Endothelial cell of umbilical vein (primary cell): Measurements from ENCODE around the gene OR6T1. TPM values are rescaled to one million over a fixed set of nuclear protein-coding genes. Genes with fewer than 3 reads are reported as not detected.

ENCODE experiments used
- BruUV-seq: library from RNA; stranded (reverse); fragments of 400-500 nt; replicated peaks from 2 replicates; lab custom pipeline; 2021; lab: Mats Ljungman, UMichigan
- CTCF ChIA-PET: fragments of 300-600, 350-600 bp; sonication (Branson Sonifier 250); formaldehyde crosslinking; loops from one replicate; lab custom pipeline; 2021; ENCODE audit warnings: antibody characterized with exemption, inconsistent platforms; lab: Charles Lee
- POLR2A ChIA-PET: fragments of 300-600, 350-600 bp; sonication (Branson Sonifier 250); formaldehyde crosslinking; loops from one replicate; lab custom pipeline; 2021; ENCODE audit warnings: antibody characterized with exemption, inconsistent platforms; lab: Charles Lee
- DNase-seq: peaks from one replicate; pipeline ENCODE4 v3.0.0-alpha.2; 2011; ENCODE audit warnings: low read depth, low spot score
- FAIRE-seq: peaks from 2 replicates; lab custom pipeline; 2011; peaks lifted over from hg19 to GRCh38; lab: Jason Lieb, UNC
- H2AFZ ChIP-seq: 2 replicates; pipeline ENCODE4 v1.6.0; 2012; ENCODE audit warnings: low read depth, low read length, control low read depth, inconsistent platforms
- H3K27ac ChIP-seq: 2 replicates; pipeline ENCODE4 v1.5.1; 2011; ENCODE audit warnings: low read depth, mild to moderate bottlenecking, control low read depth, low read length, moderate library complexity; ENCODE audit not compliant: insufficient read depth
- H3K27me3 ChIP-seq, 2 experiments: 2 replicates each; pipeline versions ENCODE4 v1.6.0 to v1.6.1; 2011; ENCODE audit warnings: low read length in 2 of 2, mixed read lengths in 1 of 2; ENCODE audit not compliant: control insufficient read depth in 2 of 2, insufficient read depth in 2 of 2
- H3K36me3 ChIP-seq, 2 experiments: 2 replicates in 1 of 2; 3 replicates in 1 of 2; pipeline ENCODE4 v1.5.1; 2011; ENCODE audit warnings: low read length in 2 of 2, mild to moderate bottlenecking in 1 of 2, moderate library complexity in 1 of 2; ENCODE audit not compliant: control insufficient read depth in 2 of 2, insufficient read depth in 2 of 2; ENCODE audit errors: extremely low read depth in 1 of 2
- H3K4me1 ChIP-seq: 3 replicates; pipeline ENCODE4 v1.5.1; 2011; ENCODE audit warnings: mild to moderate bottlenecking, low read length; ENCODE audit not compliant: control insufficient read depth, insufficient read depth; ENCODE audit errors: extremely low read depth
- H3K4me2 ChIP-seq: 2 replicates; pipeline ENCODE4 v1.6.1; 2011; ENCODE audit warnings: low read length, control low read depth, mixed read lengths; ENCODE audit not compliant: insufficient read depth
- H3K4me3 ChIP-seq, 3 experiments: fragments of 200-600 bp in 1 of 3; sonication (generic), shearing (Covaris generic) in 1 of 3; replicated peaks in 1 of 3; 2 replicates each; pipeline ENCODE4 v1.5.1; 2011 to 2016; ENCODE audit warnings: control low read depth in 3 of 3, low read length in 3 of 3, mild to moderate bottlenecking in 2 of 3, inconsistent platforms in 1 of 3, low read depth in 1 of 3, moderate library complexity in 1 of 3; ENCODE audit not compliant: insufficient read depth in 1 of 3
- H3K79me2 ChIP-seq: 2 replicates; pipeline ENCODE4 v1.6.0; 2012; ENCODE audit warnings: low read length, inconsistent platforms; ENCODE audit not compliant: control insufficient read depth, insufficient read depth
- H3K9ac ChIP-seq: replicated peaks from 2 replicates; pipeline ENCODE3; 2011; ENCODE audit warnings: low read length, control low read depth; ENCODE audit not compliant: insufficient read depth; ENCODE audit errors: extremely low read depth
- H3K9me1 ChIP-seq: replicated peaks from 3 replicates; pipeline ENCODE4 v1.6.0; 2011; ENCODE audit warnings: mild to moderate bottlenecking, low read length; ENCODE audit not compliant: control insufficient read depth, insufficient read depth; ENCODE audit errors: extremely low read depth
- H3K9me3 ChIP-seq: replicated peaks from 2 replicates; pipeline ENCODE4 v1.5.1; 2012; ENCODE audit warnings: low read length, inconsistent platforms; ENCODE audit not compliant: control insufficient read depth, insufficient read depth
- H4K20me1 ChIP-seq: replicated peaks from 2 replicates; pipeline ENCODE3; 2011; ENCODE audit warnings: mild to moderate bottlenecking, low read length; ENCODE audit not compliant: control insufficient read depth, insufficient read depth; ENCODE audit errors: extremely low read depth
- EZH2 ChIP-seq: IDR thresholded peaks from 2 replicates; pipeline ENCODE4 v1.6.1; 2012; ENCODE audit warnings: borderline replicate concordance, low read depth, mild to moderate bottlenecking, moderate library complexity, low read length, inconsistent platforms; ENCODE audit not compliant: severe bottlenecking
- FOS ChIP-seq: IDR thresholded peaks from 2 replicates; pipeline ENCODE4 v1.6.1; 2011; ENCODE audit warnings: mild to moderate bottlenecking, low read length, moderate library complexity, borderline replicate concordance; ENCODE audit not compliant: insufficient read depth
- GATA2 ChIP-seq: IDR thresholded peaks from 2 replicates; pipeline ENCODE4 v1.7.0; 2011; ENCODE audit warnings: low read depth, mild to moderate bottlenecking, moderate library complexity, mixed read lengths, low read length; ENCODE audit not compliant: insufficient read length, insufficient read depth
- JUN ChIP-seq: IDR thresholded peaks from 2 replicates; pipeline ENCODE4 v1.6.1; 2011; ENCODE audit warnings: borderline replicate concordance, low read depth; ENCODE audit not compliant: insufficient read length, insufficient read depth
- MYC ChIP-seq: IDR thresholded peaks from one replicate; pipeline ENCODE4 v1.6.1; 2011; ENCODE audit warnings: mild to moderate bottlenecking, low read depth, low read length
- POLR2A ChIP-seq: IDR thresholded peaks from 2 replicates; pipeline ENCODE4 v1.6.1; 2012; ENCODE audit warnings: low read depth, mild to moderate bottlenecking, control low read depth, low read length
- POLR2AphosphoS5 ChIP-seq: IDR thresholded peaks from 2 replicates; pipeline ENCODE4 v1.6.1; 2012; ENCODE audit warnings: low read depth, mild to moderate bottlenecking, control low read depth, low read length, moderate library complexity; ENCODE audit not compliant: insufficient read depth
- dilution Hi-C: fragments of 300-500 bp; cut with MboI; formaldehyde crosslinking; loops from one replicate; pipeline ENCODE4 v1.15.0; 2019; ENCODE audit warnings: low sequenced_read_pairs; ENCODE audit not compliant: extremely low pct_ligation_motif_present
- intact Hi-C: fragments of 100-400 bp; cut with micrococcal nuclease; formaldehyde crosslinking; loops from one replicate; pipeline ENCODE4 v1.10.0; 2022
- polyA plus RNA-seq, 4 experiments: library from polyadenylated mRNA; depleted of rRNA in 3 of 4; stranded (reverse) in 3 of 4; unstranded in 1 of 4; fragments of >200 nt; gene quantifications; 2 replicates each; pipeline versions ENCODE4 v1.2.1 to v1.2.3, GENCODE V29; 2011 to 2012; ENCODE audit warnings: missing spikeins in 1 of 4
- total RNA-seq: library from RNA; stranded (reverse); gene quantifications from 2 replicates; pipeline ENCODE4 v1.2.3, GENCODE V29; 2021
- TF ChIP-seq, protein P1 (sequence below), 2 donors: IDR thresholded peaks; 1 replicate in 1 of 2; 2 replicates in 1 of 2; pipeline ENCODE4 v1.5.1; 2011; ENCODE audit warnings: low read length in 2 of 2, mild to moderate bottlenecking in 2 of 2, moderate library complexity in 2 of 2, control low read depth in 1 of 2, inconsistent platforms in 1 of 2, low read depth in 1 of 2; ENCODE audit not compliant: insufficient read depth in 1 of 2; ENCODE audit errors: extremely low read depth in 1 of 2
- TF ChIP-seq, protein P2 (sequence below): IDR thresholded peaks from 2 replicates; pipeline ENCODE4 v1.6.1; 2011; ENCODE audit not compliant: insufficient read depth, insufficient read length

OR6T1 gene
- total and polyA plus RNA-seq, 2 donors (not counting 3 experiments of a cell fraction or from before 2014, with no cell fraction given): not detected

DNA sequence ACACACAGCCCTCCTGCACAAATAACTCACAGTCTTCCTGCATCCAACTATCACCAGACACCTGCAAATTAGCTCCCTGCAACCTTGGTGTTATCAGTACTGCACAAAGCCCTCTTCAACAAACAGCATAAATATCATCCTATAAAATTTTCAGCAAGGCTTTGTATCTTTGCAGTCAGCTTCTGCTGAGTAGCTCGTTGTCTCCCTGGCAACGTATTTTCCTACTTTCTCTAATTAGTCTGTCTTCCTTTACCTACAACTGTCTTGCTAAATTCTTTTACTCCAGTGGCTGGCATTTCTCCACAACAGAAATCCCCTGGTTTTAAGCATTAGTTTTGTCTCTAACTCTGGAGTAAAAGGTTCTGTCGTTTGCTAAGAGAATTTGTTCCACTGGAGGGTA lies 37.8 kb downstream of the OR6T1 start:
- no peak overlapping the region for H3K27ac ChIP-seq
- H3K79me2 ChIP-seq: no peaks in the 10 kb centered on the region
- H3K27me3 ChIP-seq: no peaks in the 10 kb centered on the region
- no peak overlapping the region for H2AFZ ChIP-seq
- CTCF ChIA-PET: no interaction called here
- no peak overlapping the region for H3K4me3 ChIP-seq
- H4K20me1 ChIP-seq: no peaks in the 10 kb centered on the region
- H3K9ac ChIP-seq: no peak overlapping the region
- H3K4me1 ChIP-seq: no peaks in the 10 kb centered on the region
- dilution Hi-C loops: no loop called here
- H3K4me2 ChIP-seq: no peak overlapping the region
- intact Hi-C loops: no loop called here
- DNase-seq (no peak), FAIRE-seq (no peak)
- no peaks in the 10 kb centered on the region for H3K9me1 ChIP-seq
- H3K36me3 ChIP-seq: no peaks in the 10 kb centered on the region
- no TSS peak for BruUV-seq
- no peak for TF ChIP-seq MYC
- no peak for TF ChIP-seq POLR2A
- no peak for TF ChIP-seq EZH2
- TF ChIP-seq, protein P1, sequence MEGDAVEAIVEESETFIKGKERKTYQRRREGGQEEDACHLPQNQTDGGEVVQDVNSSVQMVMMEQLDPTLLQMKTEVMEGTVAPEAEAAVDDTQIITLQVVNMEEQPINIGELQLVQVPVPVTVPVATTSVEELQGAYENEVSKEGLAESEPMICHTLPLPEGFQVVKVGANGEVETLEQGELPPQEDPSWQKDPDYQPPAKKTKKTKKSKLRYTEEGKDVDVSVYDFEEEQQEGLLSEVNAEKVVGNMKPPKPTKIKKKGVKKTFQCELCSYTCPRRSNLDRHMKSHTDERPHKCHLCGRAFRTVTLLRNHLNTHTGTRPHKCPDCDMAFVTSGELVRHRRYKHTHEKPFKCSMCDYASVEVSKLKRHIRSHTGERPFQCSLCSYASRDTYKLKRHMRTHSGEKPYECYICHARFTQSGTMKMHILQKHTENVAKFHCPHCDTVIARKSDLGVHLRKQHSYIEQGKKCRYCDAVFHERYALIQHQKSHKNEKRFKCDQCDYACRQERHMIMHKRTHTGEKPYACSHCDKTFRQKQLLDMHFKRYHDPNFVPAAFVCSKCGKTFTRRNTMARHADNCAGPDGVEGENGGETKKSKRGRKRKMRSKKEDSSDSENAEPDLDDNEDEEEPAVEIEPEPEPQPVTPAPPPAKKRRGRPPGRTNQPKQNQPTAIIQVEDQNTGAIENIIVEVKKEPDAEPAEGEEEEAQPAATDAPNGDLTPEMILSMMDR (IDR thresholded peaks at IDR 0.05; ENCODE audit: extremely low read depth in 1 of 2, insufficient read depth in 1 of 2, low read depth in 1 of 2, low read length in 2 of 2): no peak
- H3K9me3 ChIP-seq: no peaks in the 10 kb centered on the region
- POLR2A ChIA-PET: no interaction called here

DNA sequence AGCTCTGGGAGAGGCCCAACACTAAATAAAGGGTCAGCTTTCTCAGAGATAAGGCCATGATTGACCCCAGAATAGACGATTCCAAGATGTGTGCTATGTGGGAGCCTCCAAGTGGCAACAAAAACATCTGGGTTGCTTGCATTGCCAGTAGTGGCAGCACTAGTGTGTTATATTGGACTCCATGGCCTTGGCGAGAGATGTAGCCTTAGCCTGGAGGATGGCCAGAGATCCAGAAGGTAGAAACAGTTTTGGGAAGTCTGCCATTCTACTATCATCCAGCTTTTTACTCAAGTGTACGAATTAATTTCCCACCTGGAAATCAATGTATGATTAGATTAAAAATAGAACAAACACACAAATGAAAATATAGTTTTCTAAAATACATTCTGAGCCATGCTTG lies 38.7 kb downstream of the OR6T1 start:
- FAIRE-seq: no peak
- POLR2A ChIA-PET: no interaction called here

More for the DNA sequence above, 38.7 kb downstream of the OR6T1 start:
- DNase-seq: no peak
- CTCF ChIA-PET: no interaction called here
- BruUV-seq: no TSS peak
- Histone ChIP-seq H3K27ac (no peak overlapping the region), H3K36me3 (no peaks in the 10 kb centered on the region), H3K9me1 (no peaks in the 10 kb centered on the region), H3K79me2 (no peaks in the 10 kb centered on the region), H4K20me1 (no peaks in the 10 kb centered on the region), H2AFZ (no peak overlapping the region), H3K9ac (no peak overlapping the region), H3K4me1 (no peaks in the 10 kb centered on the region), H3K4me2 (no peak overlapping the region), H3K27me3 (no peaks in the 10 kb centered on the region), H3K9me3 (no peaks in the 10 kb centered on the region), H3K4me3 (no peak overlapping the region)
- TF ChIP-seq POLR2AphosphoS5 (no peak), POLR2A (no peak), EZH2 (no peak), MYC (no peak), FOS (no peak), GATA2 (no peak), JUN (no peak)
- TF ChIP-seq, protein P1 (IDR thresholded peaks at IDR 0.05; ENCODE audit: extremely low read depth in 1 of 2, insufficient read depth in 1 of 2, low read depth in 1 of 2, low read length in 2 of 2): no peak
- TF ChIP-seq, protein P2, sequence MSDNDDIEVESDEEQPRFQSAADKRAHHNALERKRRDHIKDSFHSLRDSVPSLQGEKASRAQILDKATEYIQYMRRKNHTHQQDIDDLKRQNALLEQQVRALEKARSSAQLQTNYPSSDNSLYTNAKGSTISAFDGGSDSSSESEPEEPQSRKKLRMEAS: no peak
- intact Hi-C loops: no loop called here
- dilution Hi-C loops: no loop called here
